GM10266 (cell line): ENCODE results near the gene F11R.

ENCODE experiments used
- DNase-seq: peaks from one replicate; pipeline ENCODE4 v3.0.0; 2012; ENCODE audit errors: extremely low spot score
- TF ChIP-seq, protein P1 (sequence below): IDR thresholded peaks from 2 replicates; pipeline ENCODE4 v1.5.1; 2012; ENCODE audit warnings: mild to moderate bottlenecking, low read depth; ENCODE audit not compliant: control insufficient read depth, insufficient read depth; ENCODE audit errors: missing control alignments

F11R gene

GRCh38 chr1:161013488-161014230 lies 7.3 kb downstream of the F11R start:
- TF ChIP-seq, protein P1, sequence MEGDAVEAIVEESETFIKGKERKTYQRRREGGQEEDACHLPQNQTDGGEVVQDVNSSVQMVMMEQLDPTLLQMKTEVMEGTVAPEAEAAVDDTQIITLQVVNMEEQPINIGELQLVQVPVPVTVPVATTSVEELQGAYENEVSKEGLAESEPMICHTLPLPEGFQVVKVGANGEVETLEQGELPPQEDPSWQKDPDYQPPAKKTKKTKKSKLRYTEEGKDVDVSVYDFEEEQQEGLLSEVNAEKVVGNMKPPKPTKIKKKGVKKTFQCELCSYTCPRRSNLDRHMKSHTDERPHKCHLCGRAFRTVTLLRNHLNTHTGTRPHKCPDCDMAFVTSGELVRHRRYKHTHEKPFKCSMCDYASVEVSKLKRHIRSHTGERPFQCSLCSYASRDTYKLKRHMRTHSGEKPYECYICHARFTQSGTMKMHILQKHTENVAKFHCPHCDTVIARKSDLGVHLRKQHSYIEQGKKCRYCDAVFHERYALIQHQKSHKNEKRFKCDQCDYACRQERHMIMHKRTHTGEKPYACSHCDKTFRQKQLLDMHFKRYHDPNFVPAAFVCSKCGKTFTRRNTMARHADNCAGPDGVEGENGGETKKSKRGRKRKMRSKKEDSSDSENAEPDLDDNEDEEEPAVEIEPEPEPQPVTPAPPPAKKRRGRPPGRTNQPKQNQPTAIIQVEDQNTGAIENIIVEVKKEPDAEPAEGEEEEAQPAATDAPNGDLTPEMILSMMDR: no peak

DNA sequence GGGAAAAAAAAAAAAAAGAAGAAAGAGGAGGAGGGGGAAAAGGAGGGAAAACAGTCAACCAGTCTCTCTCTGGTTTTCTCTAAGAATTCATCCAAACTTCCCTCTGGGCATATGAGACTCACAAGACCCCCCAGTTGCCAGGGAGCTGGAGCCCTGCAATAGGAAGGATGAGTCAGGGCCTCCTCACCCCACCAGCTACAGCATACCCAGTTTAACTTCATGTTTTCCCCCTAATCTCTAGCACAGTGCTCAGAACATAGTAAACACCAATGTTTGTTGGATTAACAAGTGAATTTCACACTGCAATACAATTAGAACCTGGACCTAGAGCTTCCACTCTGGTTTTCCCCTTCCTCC lies 7.8 kb downstream of the F11R start:
- TF ChIP-seq, protein P1: no peak
- DNase-seq: no peak

More at GRCh38 chr1:161013488-161014230, 7.3 kb downstream of the F11R start:
- peak; percentile 75 for DNase-seq

- no peak for DNase-seq
- TF ChIP-seq, protein P1: no peak
Observed at GRCh38 chr1:161012420-161012819, 8.5 kb downstream of the F11R start.

DNA sequence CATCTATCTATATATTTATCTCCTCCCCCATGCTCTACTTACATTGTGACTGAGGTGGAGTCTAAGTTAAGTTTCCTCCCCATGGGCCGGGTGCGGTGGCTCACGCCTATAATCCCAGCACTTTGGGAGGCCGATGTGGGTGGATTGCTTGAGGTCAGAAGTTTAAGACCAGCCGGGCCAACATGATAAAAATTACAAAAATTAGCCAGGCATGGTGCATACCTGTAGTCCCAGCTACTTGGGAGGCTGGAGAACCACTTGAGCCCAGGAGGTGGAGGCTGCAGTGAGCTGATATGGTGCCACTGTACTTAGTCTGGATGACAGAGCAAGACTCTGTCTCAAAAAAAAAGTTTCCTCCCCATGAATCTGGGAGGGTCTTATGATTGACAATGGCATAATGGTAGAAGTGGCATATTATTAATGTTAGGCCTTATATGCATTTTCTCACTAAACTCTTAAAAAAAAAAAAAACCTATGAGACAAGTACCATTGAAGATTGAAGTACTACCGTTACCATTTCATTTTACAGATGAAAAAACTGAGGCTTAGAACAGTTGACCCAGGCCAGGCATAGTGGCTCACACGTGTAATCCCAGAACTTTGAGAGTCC lies 11.2 kb downstream of the F11R start:
- TF ChIP-seq, protein P1: no peak
- no peak for DNase-seq

DNA sequence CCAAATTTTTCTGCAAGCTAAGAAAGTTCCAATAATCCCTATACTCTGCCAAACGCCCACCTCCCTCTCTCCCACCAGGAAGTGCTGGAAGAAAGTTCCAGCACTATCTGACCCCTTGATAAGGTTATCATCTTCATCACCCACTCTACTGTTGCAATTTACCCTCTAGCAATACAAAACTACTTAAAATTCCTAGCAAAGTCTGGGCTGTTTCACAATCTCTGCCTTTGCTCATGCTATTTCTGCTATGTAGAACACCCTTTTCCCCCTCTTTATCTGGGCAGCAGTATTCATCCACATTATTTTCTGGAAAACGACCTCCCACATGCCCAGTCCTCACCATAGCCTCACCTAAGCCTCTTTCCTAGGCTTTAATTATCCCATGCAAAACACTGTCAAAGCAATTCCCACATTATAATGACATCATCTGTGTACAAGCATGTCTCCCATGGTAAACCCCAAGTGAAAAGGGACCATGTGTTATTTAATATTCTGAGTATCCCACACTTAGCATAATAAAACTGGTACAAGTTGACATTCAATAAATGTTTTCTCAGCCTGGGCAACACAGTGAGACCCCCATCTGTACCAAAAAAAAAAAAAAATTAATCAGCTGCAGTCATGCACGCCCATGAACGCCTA lies 12.0 kb downstream of the F11R start:
- TF ChIP-seq, protein P1: no peak

GRCh38 chr1:161007369-161007768 lies 13.6 kb downstream of the F11R start:
- DNase-seq: no peak
- TF ChIP-seq, protein P1: no peak

More for the DNA sequence above, 12.0 kb downstream of the F11R start:
- no peak for DNase-seq

GRCh38 chr1:161006563-161006962 lies 14.4 kb downstream of the F11R start:
- DNase-seq: no peak
- TF ChIP-seq, protein P1: no peak
